ENCODE measurements around the gene EIF3K.

GRCh38 chr19:38676878-38677646, 58.1 kb downstream of the EIF3K start:
- no peak for TF ChIP-seq CTCF (IDR thresholded peaks at IDR 0.05)
- TF ChIP-seq EZH2phosphoT487 (IDR thresholded peaks at IDR 0.05) = no peak
- TF ChIP-seq EZH2 (IDR thresholded peaks at IDR 0.05) = no peak
